Right ventricle myocardium inferior (tissue), 1 donor: Measurements from ENCODE around the gene DNAH1. TPM values are rescaled to one million over a fixed set of nuclear protein-coding genes. Genes with fewer than 3 reads are reported as not detected.

ENCODE experiments used
- ATAC-seq: fragments of 200-7000 bp; cut with Tn5 transposase; one replicate; pipeline ENCODE4 v1.9.1; 2020; ENCODE audit warnings: mild to moderate bottlenecking, moderate library complexity
- DNase-seq: peaks from one replicate; pipeline ENCODE4 v3.0.0; 2021; ENCODE audit errors: missing footprints
- intact Hi-C: fragments of 100-400 bp; cut with DNase I; formaldehyde crosslinking; loops from one replicate; pipeline ENCODE4 v1.11.0; 2022
- total RNA-seq: library from RNA; stranded (reverse); fragmentation: NEBNext Ultra II Directional; extraction: Animal tissue kit (Norgen Biotek cat#: 25700); gene quantifications from one replicate; pipeline ENCODE4 v1.2.1, GENCODE V29; 2021
- donor health status: DM: no; HTN: yes; CAD: no; lungs with severe emphysema.

Gene DNAH1
- total RNA-seq, 1 donor from 2014 or later = 2.2 TPM

DNA sequence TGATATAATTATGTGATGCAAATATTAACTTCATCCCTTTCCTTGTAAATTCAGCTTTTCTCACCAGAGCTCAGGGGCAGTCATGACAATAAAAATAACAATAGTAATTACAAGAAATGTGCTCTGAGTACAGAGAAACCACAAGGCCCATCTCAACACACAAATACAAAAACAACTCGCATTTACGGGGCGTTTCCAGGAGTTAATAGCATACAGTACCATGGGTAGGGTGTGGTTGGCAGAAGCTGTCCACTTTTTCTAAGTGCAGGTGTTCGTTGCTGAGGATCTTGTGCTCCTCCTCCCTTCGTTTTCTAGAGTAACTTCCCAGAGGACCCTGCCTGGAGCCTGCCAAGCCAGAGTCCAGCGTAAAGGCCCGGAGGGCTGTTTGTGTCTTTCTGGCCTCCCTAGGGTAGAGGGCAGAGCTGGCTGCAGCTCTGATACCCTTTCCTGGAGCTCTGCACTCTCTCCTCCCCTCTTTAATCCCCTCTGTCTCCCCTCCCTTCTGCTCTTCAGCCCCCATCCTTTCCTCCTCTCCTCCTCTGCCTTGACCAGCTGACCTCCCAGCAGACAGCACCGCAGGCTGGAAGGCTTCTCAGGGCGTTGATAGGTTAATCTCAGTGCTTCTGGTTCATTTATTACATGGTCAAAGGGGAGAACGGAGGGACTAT is 117.3 kb downstream of the DNAH1 start:
- ATAC-seq = peak; percentile 21
- DNase-seq = no peak

GRCh38 chr3:52433996-52434479 is 117.9 kb downstream of the DNAH1 start:
- no peak for ATAC-seq
- intact Hi-C loops = no loop called here
- no peak for DNase-seq

More for the DNA sequence above, 117.3 kb downstream of the DNAH1 start:
- intact Hi-C loops = no loop called here

GRCh38 chr3:52434491-52435115 is 118.5 kb downstream of the DNAH1 start:
- ATAC-seq = no peak
- no peak for DNase-seq
- intact Hi-C loops = no loop called here

DNA sequence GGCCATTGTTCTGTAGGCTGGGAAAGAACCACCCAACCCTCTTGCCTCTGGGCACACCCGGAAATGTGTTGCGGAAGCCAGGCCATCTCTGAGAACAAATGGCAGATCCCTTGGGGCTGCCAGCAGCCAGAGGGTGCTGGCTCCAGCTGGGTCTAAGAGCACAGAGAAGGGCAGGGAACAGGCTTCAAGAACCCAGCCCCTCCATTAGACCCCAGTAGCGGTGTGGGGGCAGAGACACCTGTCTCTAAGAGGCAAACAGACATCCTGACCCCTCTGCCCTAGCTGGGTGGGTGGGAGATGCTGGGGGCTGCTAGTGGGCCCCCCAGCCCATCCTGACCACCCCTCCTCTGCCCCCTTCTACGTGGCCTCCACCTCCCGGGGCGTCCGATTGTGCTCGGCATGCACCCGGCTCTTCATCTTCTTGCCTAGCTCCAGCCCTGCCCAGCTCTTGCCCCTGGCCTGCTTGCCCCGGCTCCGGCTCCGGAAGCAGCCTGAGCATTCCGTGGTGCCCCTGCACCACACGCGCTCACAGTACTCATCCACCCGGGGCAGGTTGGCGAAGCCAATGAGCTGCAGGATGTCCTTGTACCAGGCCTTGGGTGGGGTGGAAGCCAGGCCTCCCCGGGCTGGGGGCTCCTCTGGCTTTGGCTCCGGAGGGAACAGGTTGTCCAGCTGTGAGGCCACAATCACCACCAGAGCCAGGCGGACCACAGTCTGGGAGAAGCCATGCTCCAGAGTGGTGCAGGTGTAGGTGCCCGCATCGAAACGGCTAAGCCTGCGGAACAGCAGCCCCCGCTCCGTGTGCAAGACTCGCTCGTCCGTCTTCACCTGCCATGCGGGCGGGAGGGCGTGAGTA is 119.4 kb downstream of the DNAH1 start:
- intact Hi-C loops = no loop called here
- no peak for ATAC-seq
- no peak for DNase-seq

GRCh38 chr3:52436500-52437149 is 120.5 kb downstream of the DNAH1 start:
- peak; percentile 68 for ATAC-seq
- intact Hi-C loops = no loop called here
- no peak for DNase-seq

- DNase-seq (no peak), ATAC-seq (no peak)
- intact Hi-C loops = no loop called here
Measured at GRCh38 chr3:52437326-52438103, 121.4 kb downstream of the DNAH1 start.

DNA sequence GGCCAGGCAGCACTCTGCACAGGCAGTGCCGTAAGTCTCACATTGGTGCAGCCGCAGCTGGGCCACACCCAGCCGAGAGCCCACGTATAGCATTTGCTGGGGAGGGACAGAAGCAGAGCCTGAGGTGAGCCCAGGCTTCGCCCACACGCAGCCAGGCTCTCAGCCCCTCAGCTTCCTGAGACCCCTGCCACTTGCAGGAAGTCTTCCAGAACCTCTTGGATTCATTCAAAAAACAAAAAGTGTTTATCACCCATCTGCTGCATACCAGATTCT is 121.9 kb downstream of the DNAH1 start:
- intact Hi-C loops = no loop called here
- DNase-seq = no peak
- no peak for ATAC-seq

- no peak for ATAC-seq
- intact Hi-C loops = no loop called here
- DNase-seq = no peak
Measured at GRCh38 chr3:52438579-52439425, 122.7 kb downstream of the DNAH1 start.

DNA sequence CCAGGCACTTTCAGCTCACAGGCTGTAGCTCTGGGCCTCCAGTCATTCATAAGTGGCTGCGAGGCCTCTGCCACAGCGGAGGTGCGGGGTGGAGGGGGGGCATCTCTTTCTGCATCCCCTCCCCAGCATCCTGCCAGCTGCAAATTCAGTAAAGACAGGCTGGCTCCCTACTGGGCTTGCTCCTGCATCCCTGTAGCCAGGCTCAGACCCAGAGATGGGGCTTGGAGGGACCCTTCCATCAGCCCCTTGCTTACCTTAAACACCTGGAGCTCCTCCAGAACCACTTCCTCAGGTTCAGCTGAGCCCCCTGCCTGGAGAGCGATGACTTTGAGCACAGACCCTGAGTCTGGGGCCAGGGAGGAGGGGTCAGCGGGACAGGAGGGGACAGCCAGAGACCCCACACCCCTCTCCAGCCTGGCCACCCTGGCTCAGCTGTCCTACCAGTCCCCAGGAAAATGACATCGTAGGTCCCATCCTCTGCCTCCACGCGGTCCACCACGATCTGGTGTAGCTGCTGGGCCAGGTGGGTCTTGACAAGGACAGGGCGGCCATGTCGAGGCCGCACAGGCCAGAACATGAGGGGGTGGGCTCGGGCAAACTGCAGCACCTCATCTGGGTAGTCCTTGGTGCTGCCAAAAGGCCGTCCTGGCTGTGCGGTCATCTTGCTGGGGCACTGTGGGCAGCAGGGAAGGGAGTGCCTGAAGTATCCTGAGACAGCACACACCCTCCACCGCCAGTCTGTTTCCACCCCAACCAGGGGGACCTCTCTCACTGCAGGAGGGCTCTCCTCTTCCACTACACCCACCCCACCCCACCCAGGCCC is 123.5 kb downstream of the DNAH1 start:
- ATAC-seq = no peak
- intact Hi-C loops = no loop called here
- no peak for DNase-seq

GRCh38 chr3:52440249-52440551 is 124.1 kb downstream of the DNAH1 start:
- DNase-seq = no peak
- intact Hi-C loops = no loop called here
- ATAC-seq = no peak

GRCh38 chr3:52440671-52441070 is 124.6 kb downstream of the DNAH1 start:
- DNase-seq = no peak
- no peak for ATAC-seq

DNA sequence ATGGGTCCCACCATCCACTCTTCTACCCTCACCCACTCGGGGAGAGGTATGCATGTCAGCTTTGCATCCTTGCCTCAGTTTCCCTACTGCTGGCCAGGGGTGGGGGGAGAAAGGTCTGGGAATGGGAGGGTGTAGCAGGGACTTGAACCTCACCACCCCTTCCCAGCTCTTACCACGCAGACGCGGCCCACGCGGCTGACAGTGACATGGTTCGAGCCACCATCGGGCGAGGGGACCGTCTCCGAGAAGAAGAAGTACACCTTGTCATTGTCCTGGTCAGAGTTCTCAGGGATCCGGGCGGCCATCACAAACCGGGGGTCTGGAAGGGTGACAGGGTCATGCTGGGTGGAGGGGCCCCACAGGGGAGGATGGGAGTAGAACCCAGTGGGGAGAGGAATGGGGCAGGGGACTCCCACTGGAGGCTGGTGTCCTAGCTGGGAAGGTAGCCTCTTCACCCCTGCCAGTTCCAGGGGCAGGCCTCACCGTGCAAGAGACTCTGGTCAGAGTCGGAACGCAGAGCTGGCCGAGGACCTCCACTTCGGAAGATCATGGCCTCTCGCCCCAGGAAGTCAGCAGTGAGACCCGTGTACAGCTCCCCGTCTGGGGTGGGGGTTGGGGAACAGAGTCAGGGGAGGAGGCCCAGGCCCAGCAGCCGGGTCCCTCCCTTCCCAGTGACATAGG is 125.1 kb downstream of the DNAH1 start:
- intact Hi-C loops = no loop called here
- DNase-seq (no peak), ATAC-seq (no peak)

More at GRCh38 chr3:52440671-52441070, 124.6 kb downstream of the DNAH1 start:
- intact Hi-C loops = no loop called here

DNA sequence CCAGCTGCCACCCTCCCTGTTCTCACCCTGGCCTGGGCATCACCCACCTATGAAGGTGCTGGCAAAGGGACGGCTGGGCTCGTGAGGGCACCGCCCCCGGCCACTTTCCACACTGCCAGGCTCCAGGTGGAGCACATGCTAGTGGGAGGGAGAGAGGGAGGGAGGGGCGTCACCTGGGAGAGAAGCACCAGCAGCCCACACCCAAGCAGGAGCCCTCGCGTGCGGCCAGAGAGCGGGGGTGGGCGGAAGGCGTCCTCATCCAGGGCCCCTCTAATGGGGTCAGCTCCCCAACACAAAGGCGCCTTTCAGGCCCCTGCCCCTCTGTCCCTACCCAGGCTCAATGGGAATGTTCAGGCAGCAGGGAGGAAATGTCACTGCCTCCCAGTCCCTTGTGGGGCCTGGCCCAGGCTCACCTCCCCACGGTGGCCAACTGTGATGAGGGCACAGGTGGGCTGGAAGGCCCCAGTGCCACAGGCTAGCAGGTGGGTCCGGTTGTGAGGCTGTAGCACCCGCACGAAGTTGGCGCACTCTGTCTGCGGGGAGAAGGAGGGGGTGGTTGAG is 125.7 kb downstream of the DNAH1 start:
- DNase-seq (no peak), ATAC-seq (no peak)
- intact Hi-C loops = no loop called here

GRCh38 chr3:52442409-52443267 is 126.5 kb downstream of the DNAH1 start:
- DNase-seq = no peak
- intact Hi-C loops = no loop called here
- ATAC-seq = no peak

GRCh38 chr3:52443268-52443610 is 127.1 kb downstream of the DNAH1 start:
- ATAC-seq = no peak
- intact Hi-C loops = no loop called here

More at GRCh38 chr3:52443268-52443610, 127.1 kb downstream of the DNAH1 start:
- DNase-seq = no peak
